KMS-11 (cell line): Measurements from ENCODE around the gene CA12.
"Not testable (repeated sequence)": the region's sequence is repeated elsewhere in the genome, so short reads cannot be mapped to it uniquely, and the experiment has no call there.

Experiments
- H2AFZ ChIP-seq: fragments of 200-600 bp; sonication (generic); 2 replicates; pipeline ENCODE4 v1.6.1; 2016; ENCODE audit warnings: antibody characterized with exemption, mixed run types, low read depth
- H3K27ac ChIP-seq: fragments of 200-600 bp; sonication (generic); 2 replicates; pipeline ENCODE4 v1.6.1; 2016; ENCODE audit warnings: mild to moderate bottlenecking, mixed run types
- H3K27me3 ChIP-seq: fragments of 200-600 bp; sonication (generic); 2 replicates; pipeline ENCODE4 v1.6.1; 2017; ENCODE audit warnings: mild to moderate bottlenecking, low read depth, mixed run types, moderate library complexity; ENCODE audit not compliant: insufficient read depth
- H3K36me3 ChIP-seq: fragments of 200-600 bp; sonication (generic); 2 replicates; pipeline ENCODE4 v1.6.1; 2017; ENCODE audit warnings: mild to moderate bottlenecking, mixed run types; ENCODE audit not compliant: insufficient read depth
- H3K4me1 ChIP-seq: fragments of 200-600 bp; sonication (generic); 2 replicates; pipeline ENCODE4 v1.6.1; 2016; ENCODE audit warnings: mild to moderate bottlenecking, low read depth, mixed run types; ENCODE audit not compliant: poor library complexity, severe bottlenecking
- H3K4me2 ChIP-seq: fragments of 200-600 bp; sonication (generic); 2 replicates; pipeline ENCODE4 v1.7.0; 2016; ENCODE audit warnings: mild to moderate bottlenecking, mixed run types
- H3K4me3 ChIP-seq: fragments of 200-600 bp; sonication (generic); IDR thresholded peaks from 2 replicates; pipeline ENCODE4 v1.6.1; 2017; ENCODE audit warnings: low read depth, low read length, mixed read lengths; ENCODE audit not compliant: insufficient read depth
- H3K79me2 ChIP-seq: fragments of 200-600 bp; sonication (generic); 2 replicates; pipeline ENCODE4 v1.6.1; 2016; ENCODE audit warnings: low read depth, mixed run types; ENCODE audit not compliant: insufficient read depth
- H3K9ac ChIP-seq: fragments of 200-600 bp; sonication (generic); 2 replicates; pipeline ENCODE4 v1.6.1; 2016; ENCODE audit warnings: mild to moderate bottlenecking, mixed run types
- H4K20me1 ChIP-seq: fragments of 200-600 bp; sonication (generic); 2 replicates; pipeline ENCODE4 v1.6.1; 2016; ENCODE audit warnings: mild to moderate bottlenecking, mixed run types; ENCODE audit not compliant: insufficient read depth
- CTCF ChIP-seq: fragments of 200-600 bp; sonication (generic); conservative IDR thresholded peaks from 2 replicates; pipeline ENCODE4 v1.6.1; 2017; ENCODE audit warnings: low read depth, mild to moderate bottlenecking, antibody characterized with exemption, low read length, moderate library complexity, mixed read lengths

CA12 gene

DNA sequence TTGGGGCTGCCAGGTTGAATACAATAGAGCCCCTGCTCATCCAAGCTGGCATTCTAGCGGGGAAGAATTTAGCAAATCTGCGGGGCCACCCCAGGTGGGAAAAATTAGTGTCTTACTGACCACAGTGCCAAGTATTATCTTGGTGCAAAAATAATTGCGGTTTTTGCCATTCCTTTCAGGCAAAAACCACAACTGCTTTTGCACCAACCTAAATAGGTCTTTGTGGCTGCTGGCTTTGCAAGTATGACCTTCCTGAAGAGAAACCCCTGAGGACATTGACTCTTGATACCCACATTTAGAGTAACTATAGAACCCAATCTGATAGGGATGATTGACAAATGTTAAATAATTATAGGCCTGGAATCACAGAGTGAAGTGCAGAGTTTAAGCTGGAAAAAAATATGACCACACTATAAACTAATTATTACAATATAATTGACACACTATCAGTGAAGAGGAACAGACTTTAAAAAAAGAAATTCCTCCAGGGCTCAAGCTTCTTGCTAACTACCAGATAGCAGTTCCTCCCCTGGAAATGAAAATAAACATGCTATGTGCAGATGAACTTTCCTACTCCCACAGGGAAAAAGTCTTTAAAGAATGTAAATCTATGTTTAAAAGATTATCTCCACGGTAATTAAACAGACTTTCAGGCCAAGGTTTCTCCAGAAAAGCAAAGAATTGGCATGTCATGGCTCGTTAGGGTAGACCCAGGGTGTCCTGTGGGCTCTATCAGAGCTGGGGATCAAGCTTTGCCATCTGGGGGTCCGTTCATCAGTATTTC, 34.4 kb downstream of the CA12 start:
- H3K27ac ChIP-seq = no peak overlapping the region
- H3K4me1 ChIP-seq = peaks cover 17% of the 10 kb centered on the region

DNA sequence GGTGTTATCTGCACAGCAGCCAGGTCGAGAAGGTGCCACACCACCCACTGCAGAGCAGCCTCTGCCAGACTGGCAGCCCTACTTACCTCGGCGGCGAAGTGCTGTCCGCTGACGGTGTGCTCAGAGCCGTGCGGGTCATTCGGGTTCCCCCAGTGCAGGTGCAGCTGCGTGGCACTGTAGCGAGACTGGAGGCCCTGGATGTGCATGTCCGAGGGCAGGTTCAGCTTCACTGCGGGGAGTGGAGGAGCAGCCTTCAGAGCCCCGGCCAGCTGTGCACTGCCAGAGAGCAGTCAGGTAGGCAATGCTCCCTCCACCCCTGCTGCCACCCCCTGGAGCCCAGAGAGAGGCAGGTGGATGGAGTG, 36.3 kb downstream of the CA12 start:
- Histone ChIP-seq H3K4me1 (peaks cover 17% of the 10 kb centered on the region), H4K20me1 (no peaks in the 10 kb centered on the region; the same call in 1 of the 2 replicates), H3K27ac (no peak overlapping the region), H3K36me3 (no peaks in the 10 kb centered on the region), H2AFZ (no peak overlapping the region), H3K4me3 (no peak overlapping the region), H3K4me2 (no peak overlapping the region), H3K79me2 (no peaks in the 10 kb centered on the region), H3K9ac (no peak overlapping the region), H3K27me3 (no peaks in the 10 kb centered on the region)
- no peak for TF ChIP-seq CTCF

More for the DNA sequence above, 34.4 kb downstream of the CA12 start:
- no peak for TF ChIP-seq CTCF
- Histone ChIP-seq H3K27me3 (no peaks in the 10 kb centered on the region), H3K36me3 (no peaks in the 10 kb centered on the region), H3K79me2 (no peaks in the 10 kb centered on the region), H3K4me3 (no peak overlapping the region), H3K4me2 (peak overlapping the region; percentile 88), H2AFZ (no peak overlapping the region), H4K20me1 (no peaks in the 10 kb centered on the region; the same call in 1 of the 2 replicates), H3K9ac (no peak overlapping the region)

- Histone ChIP-seq H2AFZ (no peak overlapping the region), H4K20me1 (no peaks in the 10 kb centered on the region; the same call in 1 of the 2 replicates)
Measured at GRCh38 chr15:63344731-63345390, 36.8 kb downstream of the CA12 start.

GRCh38 chr15:63342996-63343562, 38.6 kb downstream of the CA12 start:
- not testable (repeated sequence) for H3K4me2 ChIP-seq

More at GRCh38 chr15:63344731-63345390, 36.8 kb downstream of the CA12 start:
- Histone ChIP-seq H3K4me2 (no peak overlapping the region), H3K27ac (no peak overlapping the region), H3K27me3 (no peaks in the 10 kb centered on the region), H3K4me1 (peaks cover 17% of the 10 kb centered on the region), H3K9ac (no peak overlapping the region), H3K36me3 (no peaks in the 10 kb centered on the region), H3K4me3 (no peak overlapping the region), H3K79me2 (no peaks in the 10 kb centered on the region)
- TF ChIP-seq CTCF = no peak

More at GRCh38 chr15:63342996-63343562, 38.6 kb downstream of the CA12 start:
- H3K9ac ChIP-seq, H2AFZ ChIP-seq, H3K27me3 ChIP-seq, H3K4me3 ChIP-seq, H3K27ac ChIP-seq, H3K79me2 ChIP-seq, H4K20me1 ChIP-seq, H3K36me3 ChIP-seq: not testable (repeated sequence)
- H3K4me1 ChIP-seq = peaks cover 17% of the 10 kb centered on the region
